Activated CD8-positive, alpha-beta memory T cell treated with anti-CD3 and anti-CD28 coated beads for 36 hours (primary cell): ENCODE results near the gene NR2F1. TPM values are rescaled to one million over a fixed set of nuclear protein-coding genes. Genes with fewer than 3 reads are reported as not detected.
"Not testable (repeated sequence)": the region's sequence is repeated elsewhere in the genome, so short reads cannot be mapped to it uniquely, and the experiment has no call there.

ENCODE experiments used
- CTCF ChIA-PET: fragments of 350-600 bp; sonication (Branson Sonifier 250); formaldehyde crosslinking; loops from one replicate; lab custom pipeline; 2021; ENCODE audit warnings: antibody characterized with exemption; lab: Charles Lee
- POLR2A ChIA-PET: fragments of 350-600 bp; sonication (Branson Sonifier 250); formaldehyde crosslinking; loops from one replicate; lab custom pipeline; 2021; ENCODE audit warnings: antibody characterized with exemption; lab: Charles Lee
- total RNA-seq, 2 experiments: library from RNA; stranded (reverse); gene quantifications; one replicate each; pipeline ENCODE4 v1.2.3, GENCODE V29; 2021

Gene NR2F1
- not detected for total RNA-seq

GRCh38 chr5:93582677-93583438, at the start of gene NR2F1:
Gene NR2F1, plus strand, starts transcription at chr5:93583222. Its CDS starts 1,802 bp downstream, at chr5:93585024.
- CTCF ChIA-PET = interaction anchor here (0.6 to 1.6 kb wide), 6 partner anchors 11 to 1199 kb away, joined by 3 read pairs; no protein-coding TSS in a partner anchor
- POLR2A ChIA-PET = no interaction called here

DNA sequence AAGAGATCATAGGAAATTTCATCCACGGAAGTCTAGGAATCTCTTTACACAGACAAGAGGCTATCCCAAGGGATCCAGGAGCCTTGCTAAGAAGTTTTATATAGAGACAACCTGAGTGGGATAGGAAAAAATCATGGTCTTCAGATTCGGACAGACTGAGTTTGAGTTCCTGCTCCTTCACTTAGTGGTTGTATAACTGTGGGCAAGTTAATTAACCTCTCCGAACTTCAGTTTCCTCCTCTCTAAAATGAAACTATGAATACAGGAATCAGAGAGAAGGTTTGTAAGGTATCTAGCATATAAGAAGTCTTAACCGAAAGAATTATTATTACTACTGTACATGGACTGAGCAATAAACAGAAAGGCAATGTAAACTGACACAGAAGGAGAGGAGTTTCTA, 37.1 kb upstream of the NR2F1 start:
- ChIA-PET CTCF (no interaction called here), POLR2A (no interaction called here)

GRCh38 chr5:93549594-93549993, 33.4 kb upstream of the NR2F1 start:
- CTCF ChIA-PET, POLR2A ChIA-PET: not testable (repeated sequence)

- CTCF ChIA-PET = no interaction called here
- POLR2A ChIA-PET = no interaction called here
Measured at GRCh38 chr5:93557021-93557604, 25.9 kb upstream of the NR2F1 start.

- ChIA-PET CTCF (no interaction called here), POLR2A (no interaction called here)
Measured at GRCh38 chr5:93566091-93566490, 16.9 kb upstream of the NR2F1 start.

DNA sequence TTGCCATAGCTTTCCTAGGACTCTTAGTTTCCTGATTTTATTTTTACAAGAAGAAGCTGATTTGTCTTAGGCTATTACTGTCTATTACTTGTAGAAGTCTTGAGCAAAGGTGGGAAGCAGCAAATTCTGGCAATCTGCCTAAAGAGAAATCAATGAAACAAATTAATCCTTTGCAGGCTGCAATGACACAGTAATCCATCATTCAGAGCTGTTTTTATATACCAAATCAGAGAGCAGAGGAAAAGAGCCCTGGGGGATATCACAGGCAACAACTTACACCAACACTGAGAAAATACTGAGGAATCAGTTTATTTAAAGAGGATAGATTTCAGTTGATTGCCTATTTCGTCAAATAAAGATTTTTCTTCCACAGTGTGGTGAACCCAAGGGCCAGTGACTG, 15.6 kb upstream of the NR2F1 start:
- POLR2A ChIA-PET = no interaction called here

DNA sequence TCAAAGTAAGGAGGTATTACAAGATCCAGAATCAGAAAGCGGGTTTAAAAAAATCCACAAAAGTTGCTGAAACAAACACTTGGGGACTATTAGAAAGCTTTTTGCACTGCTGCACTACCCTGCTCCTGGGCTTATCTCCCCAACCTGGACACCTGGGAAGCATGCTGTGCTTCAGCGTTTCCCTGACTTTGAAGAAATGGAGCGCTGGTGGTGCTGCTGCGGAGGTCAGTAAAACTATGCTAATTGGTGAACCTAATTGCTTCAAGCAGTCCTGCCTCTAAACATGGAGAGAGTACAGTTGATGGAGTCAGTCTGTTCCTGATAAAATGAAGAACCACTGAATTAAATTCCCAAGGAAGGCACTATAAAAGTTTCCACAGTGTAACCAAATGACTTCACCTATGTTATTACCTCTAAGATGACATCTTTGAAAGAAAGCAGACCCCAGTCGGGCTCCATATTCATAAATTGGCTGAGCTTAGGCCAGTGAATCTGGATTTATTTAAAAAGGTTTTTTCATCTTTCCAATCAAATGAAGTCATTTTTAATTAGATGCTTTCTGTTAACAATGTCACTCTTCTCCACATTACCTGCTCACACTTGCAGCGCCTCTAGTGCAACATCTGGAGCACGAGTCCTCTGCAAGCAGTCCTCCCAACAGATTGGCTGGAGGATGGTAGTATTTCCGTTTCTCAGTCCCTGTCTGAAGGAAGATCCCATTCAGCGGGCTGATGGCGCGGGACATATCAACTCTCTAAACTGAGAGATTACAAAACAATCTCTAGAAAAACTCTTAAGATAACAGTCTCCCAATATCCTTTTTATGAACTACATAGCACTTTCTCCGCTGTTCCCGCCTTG, 13.5 kb upstream of the NR2F1 start:
- CTCF ChIA-PET = no interaction called here

More for the DNA sequence above, 15.6 kb upstream of the NR2F1 start:
- CTCF ChIA-PET = no interaction called here

DNA sequence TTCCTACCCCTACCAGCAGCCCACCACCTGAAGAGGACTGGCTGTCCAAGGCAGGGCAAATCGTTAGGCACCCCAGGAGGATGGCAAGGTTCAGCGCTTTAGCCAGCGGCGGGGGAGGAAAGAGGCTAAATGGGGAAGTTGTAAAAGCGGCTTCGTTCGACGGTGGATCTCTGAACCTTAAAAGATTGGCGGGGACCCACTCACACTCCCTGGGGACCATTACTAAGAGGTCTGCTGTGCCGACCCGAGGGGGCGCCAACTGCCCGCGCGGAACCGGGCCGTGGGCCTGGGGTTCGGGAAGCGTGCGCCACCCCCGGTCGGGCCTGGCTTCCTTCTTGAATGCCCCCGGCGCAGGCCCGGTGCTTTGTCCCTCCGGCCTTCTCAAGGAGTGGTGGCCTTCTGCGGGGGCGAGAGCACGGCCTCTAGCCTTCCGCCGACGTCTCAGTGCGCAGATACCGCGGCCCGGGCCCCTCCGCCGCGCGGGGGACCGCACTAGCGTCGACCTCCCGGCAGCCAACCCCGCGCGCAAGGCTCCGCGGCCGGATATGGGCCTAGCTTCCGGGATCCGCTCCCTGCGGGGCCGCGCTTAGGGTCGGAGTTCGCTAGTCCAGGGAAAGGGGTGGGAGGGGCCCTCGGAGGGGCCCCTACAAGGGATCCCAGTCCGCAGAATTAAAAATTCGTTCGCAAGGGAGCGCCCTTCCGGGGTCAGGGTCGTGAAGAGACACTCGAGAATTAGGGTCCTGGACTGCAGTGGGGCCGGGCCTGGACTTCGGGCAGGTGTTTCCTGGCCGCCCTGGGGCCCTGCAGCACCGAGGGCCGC, 12.5 kb upstream of the NR2F1 start:
- ChIA-PET POLR2A (no interaction called here), CTCF (no interaction called here)

More for the DNA sequence above, 13.5 kb upstream of the NR2F1 start:
- POLR2A ChIA-PET = no interaction called here

GRCh38 chr5:93571114-93571949, 11.7 kb upstream of the NR2F1 start:
- CTCF ChIA-PET = interaction anchor here (0.7 to 0.8 kb wide), 2 partner anchors 12 to 15 kb away, joined by 3 to 5 read pairs; partner anchors contain the start of gene NR2F1
- POLR2A ChIA-PET = interaction anchor here (0.6 kb wide), 2 partner anchors 19 to 21 kb away, joined by 3 read pairs; no protein-coding TSS in a partner anchor

DNA sequence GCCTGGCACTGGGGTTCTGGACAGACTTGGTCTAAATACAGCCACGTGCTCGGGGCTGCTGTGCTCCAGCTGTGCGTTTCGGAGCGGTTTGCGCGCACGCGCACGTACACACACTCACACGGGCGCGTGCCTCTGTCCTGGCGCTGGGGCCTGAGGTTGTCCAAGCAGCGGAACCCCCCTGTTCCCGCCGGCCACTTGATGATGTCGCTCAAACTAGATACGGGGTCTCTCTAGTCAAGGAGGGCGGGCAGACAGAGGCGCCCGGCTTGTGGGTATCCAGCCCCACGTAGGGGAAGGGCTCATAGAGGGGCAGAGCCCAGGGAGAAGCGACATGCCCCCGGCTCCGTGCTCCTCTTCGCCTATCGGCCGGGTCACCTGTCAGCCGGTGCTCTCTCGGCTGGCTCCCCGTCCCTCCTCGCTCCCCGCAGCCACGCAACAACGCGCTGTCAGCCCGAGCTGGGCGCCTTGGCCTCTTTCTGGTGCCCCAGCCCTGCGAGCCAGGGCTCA, 10.9 kb upstream of the NR2F1 start:
- POLR2A ChIA-PET = interaction anchor here (0.6 kb wide), 1 partner anchor 18 kb away, joined by 3 read pairs; no protein-coding TSS in a partner anchor
- CTCF ChIA-PET = interaction anchor here (0.7 to 0.8 kb wide), 2 partner anchors 11 to 15 kb away, joined by 3 to 5 read pairs; partner anchors contain the start of gene NR2F1

- ChIA-PET CTCF (no interaction called here), POLR2A (no interaction called here)
Measured at GRCh38 chr5:93572608-93573353, 10.2 kb upstream of the NR2F1 start.

DNA sequence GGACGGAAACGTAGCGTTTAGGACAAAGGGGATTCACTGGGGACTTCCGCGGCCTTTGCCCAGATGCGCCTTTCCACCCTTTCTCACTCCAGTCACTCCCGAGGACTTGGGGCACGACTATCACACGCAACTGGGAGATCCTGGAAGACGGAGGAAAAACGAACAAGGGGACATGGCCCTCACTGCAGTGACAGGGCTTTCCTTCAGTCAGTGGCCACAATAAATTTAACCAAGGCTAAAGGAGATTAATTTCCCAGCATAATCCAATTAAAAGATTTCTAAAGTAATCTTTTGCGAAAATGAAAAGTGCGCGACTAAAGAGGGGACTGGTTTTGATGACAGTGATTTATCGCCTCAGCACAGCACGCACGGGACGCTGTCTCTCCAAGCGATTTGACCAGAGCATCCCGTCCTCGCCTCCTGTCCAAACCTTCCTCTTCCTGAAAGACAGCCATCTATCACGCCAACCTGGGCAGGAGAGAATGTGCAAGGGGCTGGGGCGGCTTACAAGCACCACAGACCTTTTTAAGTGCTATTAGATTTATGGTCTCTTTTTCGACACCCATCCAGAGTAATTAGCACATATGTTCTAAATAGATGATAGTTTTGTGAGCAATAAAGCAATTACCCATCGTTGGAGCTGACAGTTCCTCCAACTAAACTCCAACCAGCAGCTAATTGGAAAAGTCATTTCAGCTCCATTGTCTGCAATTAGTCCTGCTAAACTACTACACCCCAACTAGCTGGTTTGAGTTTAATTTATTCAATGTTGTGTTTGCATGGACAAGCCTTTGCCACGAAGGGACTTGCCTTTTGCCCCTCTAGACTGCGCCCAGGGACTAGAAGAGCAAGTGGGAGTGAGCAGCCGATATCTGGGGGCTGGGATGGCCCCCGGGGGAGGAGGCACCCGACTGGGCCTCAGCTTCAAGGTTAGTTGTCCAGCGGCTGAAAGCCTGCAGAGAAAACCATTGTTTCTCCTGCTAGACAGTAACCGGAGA, 9.4 kb upstream of the NR2F1 start:
- ChIA-PET POLR2A (no interaction called here), CTCF (no interaction called here)

- ChIA-PET CTCF (no interaction called here), POLR2A (no interaction called here)
Measured at GRCh38 chr5:93574491-93575305, 8.3 kb upstream of the NR2F1 start.

GRCh38 chr5:93575461-93576414, 7.3 kb upstream of the NR2F1 start:
- POLR2A ChIA-PET = no interaction called here
- CTCF ChIA-PET = no interaction called here
